ENCODE measurements around the gene SENP5.

Gene SENP5

DNA sequence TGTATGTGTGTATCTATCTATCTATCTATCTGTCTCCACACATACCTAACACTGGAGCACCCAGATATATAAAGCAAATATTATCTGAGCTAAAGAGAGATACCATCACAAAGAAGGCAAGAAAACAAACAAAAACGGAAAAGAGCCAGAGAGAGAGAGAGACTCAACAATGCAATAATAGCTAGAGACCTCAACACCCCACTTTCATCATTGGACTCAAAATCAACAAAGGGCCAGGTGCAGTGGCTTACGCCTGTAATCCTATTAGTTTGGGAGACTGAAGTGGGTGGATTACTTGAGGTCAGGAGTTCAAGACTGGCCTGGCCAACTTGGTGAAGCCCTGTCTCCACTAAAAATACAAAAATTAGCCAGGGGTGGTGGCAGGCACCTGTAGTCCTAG is 51.2 kb downstream of the SENP5 start:
- H3K4me3 ChIP-seq (ENCODE audit: low read length): no peak overlapping the region
- TF ChIP-seq, protein P1, sequence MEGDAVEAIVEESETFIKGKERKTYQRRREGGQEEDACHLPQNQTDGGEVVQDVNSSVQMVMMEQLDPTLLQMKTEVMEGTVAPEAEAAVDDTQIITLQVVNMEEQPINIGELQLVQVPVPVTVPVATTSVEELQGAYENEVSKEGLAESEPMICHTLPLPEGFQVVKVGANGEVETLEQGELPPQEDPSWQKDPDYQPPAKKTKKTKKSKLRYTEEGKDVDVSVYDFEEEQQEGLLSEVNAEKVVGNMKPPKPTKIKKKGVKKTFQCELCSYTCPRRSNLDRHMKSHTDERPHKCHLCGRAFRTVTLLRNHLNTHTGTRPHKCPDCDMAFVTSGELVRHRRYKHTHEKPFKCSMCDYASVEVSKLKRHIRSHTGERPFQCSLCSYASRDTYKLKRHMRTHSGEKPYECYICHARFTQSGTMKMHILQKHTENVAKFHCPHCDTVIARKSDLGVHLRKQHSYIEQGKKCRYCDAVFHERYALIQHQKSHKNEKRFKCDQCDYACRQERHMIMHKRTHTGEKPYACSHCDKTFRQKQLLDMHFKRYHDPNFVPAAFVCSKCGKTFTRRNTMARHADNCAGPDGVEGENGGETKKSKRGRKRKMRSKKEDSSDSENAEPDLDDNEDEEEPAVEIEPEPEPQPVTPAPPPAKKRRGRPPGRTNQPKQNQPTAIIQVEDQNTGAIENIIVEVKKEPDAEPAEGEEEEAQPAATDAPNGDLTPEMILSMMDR (conservative IDR thresholded peaks at IDR 0.05; ENCODE audit: low read depth, low read length): no peak
- peak; percentile 11 for DNase-seq (ENCODE audit: low read depth)

DNA sequence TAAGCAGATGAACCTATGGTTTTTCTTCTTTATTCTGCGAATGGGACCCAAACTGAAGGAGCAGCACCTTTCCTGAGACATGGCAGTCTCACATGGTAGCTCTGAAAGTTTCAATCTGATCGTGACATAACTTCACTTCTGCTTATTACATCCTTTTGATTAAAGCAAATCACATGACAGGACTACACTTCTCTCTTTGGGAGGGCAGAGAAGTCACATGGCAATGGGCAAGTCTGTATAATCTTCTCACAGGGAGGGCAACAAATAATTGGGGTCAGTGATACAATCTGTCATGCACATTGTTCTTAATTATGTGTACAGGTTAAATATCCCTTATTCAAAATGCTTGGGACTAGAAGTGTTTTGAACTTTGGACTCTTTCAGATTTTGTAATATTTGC is 53.0 kb downstream of the SENP5 start:
- peak; percentile 5 for DNase-seq (ENCODE audit: low read depth)
- no peak overlapping the region for H3K4me3 ChIP-seq (ENCODE audit: low read length)
- TF ChIP-seq, protein P1 (conservative IDR thresholded peaks at IDR 0.05; ENCODE audit: low read depth, low read length): no peak

DNA sequence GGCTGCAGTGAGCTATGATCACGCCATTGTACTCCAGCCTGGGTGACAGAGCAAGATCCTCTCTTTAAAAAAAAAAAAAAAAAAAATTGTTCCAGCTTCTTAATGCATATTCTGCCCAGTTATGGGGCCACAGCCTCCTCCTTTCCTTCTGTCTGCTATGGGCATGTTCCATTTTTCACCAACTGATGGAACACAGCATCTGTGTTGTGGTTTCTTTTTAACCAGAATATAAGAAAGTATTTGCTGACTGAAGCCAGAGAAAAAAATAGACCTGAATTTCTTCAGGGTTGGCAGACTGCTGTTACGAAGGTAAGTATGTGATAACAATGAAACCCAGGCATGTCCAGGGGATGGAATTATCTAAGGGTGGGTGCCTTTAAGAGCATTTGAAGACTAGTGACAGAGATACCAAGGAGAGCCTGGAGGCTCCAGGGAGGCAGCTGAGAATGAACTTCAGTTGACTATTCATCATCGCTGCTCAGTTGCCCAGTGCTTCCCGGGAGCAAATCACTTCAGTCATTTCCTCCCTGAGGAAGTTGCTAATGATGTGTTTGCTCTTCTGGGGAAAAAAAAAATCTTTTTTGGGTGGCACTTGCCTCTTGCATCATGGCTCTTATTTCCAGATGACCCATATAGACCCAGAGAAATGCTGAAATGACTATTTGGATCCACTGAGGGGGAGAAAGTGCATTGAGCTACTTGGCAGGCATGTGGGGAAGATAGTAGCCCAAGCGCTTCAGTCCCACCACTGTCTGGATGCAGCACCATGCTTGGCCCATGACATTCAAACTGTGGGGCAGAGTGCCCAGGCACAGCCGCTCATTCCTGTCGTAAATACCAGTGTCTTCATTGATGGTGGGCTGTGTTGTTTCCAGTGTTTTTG is 60.1 kb downstream of the SENP5 start:
- no peak for DNase-seq (ENCODE audit: low read depth)
- TF ChIP-seq, protein P1 (conservative IDR thresholded peaks at IDR 0.05; ENCODE audit: low read depth, low read length): no peak
- H3K4me3 ChIP-seq (ENCODE audit: low read length): no peak overlapping the region

DNA sequence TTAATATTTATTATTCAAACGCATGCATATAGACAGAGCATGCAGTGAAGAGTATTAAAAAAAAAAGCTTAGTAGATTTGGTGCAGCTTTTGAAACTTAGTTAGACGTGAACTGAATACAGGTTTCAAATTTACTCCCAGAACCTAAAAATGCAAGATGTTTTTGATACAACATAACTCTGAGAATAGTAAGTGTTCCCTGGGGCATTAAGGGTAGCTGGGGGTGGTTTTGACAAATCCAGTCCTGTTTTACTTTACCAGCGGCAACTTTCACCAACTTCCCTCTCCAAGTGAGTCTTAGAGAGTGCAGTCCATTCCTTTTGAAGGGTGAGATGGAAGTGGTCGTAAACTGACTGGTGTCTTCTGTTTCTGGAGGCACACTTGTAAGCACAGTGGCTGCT is 63.4 kb downstream of the SENP5 start:
- no peak for DNase-seq (ENCODE audit: low read depth)
- H3K4me3 ChIP-seq (ENCODE audit: low read length): no peak overlapping the region
- TF ChIP-seq, protein P1 (conservative IDR thresholded peaks at IDR 0.05; ENCODE audit: low read depth, low read length): no peak

DNA sequence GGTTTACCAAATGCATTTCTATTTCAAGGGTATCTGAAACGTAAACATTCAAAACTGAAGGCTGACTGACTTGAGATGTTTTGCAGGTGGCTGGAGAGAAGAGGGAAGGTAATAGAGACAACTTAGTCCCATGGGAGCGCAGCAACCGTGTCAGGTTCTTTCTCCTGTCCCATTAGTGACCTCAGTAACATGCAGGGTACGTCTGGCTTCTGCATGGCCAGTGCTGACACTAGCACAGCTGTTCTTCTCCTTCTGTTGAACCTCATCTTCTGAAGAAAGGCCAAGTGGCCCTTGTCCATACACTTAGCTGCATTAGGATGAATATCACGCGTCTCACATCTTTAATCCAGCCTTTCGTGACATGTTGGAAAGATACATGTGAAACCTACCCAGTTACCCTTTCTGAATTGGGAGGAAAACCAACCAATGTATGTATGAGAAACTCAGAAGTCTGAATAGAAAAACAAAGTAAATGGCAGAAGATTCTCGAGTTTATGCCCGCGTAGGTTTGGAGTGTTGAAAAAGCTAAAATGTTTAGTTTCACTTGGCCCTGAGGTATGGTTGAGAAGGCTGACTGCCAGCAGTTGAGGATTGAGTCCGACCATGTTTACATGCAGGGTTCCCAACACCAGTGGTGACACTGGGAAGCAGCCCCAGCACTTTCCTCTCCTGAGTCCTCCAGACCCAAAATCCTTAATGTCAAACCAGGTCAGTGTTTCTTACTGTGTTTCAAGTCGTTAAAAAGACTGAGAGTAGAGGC is 64.3 kb downstream of the SENP5 start:
- no peak overlapping the region for H3K4me3 ChIP-seq (ENCODE audit: low read length)
- no peak for DNase-seq (ENCODE audit: low read depth)
- TF ChIP-seq, protein P1 (conservative IDR thresholded peaks at IDR 0.05; ENCODE audit: low read depth, low read length): no peak

DNA sequence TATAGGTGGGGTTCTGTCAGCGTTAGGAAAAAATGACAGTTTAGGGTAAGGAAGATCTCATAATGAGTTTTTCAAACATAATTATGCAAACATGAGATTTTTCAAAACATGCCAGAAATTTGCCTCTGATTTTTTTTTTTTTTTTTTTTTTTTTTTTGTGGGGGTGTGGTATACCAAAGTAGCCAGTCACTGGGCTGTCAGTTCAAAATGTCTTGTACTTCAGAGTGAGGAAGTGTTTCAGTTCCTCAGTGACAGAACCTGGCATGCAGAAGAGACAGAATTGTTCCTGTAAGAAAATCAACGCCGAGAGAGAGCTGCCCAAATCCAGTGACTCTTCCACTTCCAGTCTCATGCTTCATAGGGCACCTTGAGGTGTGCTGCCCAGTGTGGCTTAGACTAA is 64.9 kb downstream of the SENP5 start:
- H3K4me3 ChIP-seq (ENCODE audit: low read length): no peak overlapping the region
- TF ChIP-seq, protein P1 (conservative IDR thresholded peaks at IDR 0.05; ENCODE audit: low read depth, low read length): no peak
- no peak for DNase-seq (ENCODE audit: low read depth)

All from retinal pigment epithelial cell (primary cell).